Epithelial cell of proximal tubule (primary cell): ENCODE data around the gene AKAP9. TPM values are rescaled to one million over a fixed set of nuclear protein-coding genes. Genes with fewer than 3 reads are reported as not detected.

Experiments
- DNase-seq: peaks from one replicate; pipeline ENCODE4 v3.0.0-alpha.2; 2011; ENCODE audit warnings: low read depth
- H3K4me3 ChIP-seq: 2 replicates; pipeline ENCODE4 v1.5.1; 2011; ENCODE audit warnings: low read depth, mild to moderate bottlenecking, low read length
- CTCF ChIP-seq: conservative IDR thresholded peaks from 2 replicates; pipeline ENCODE4 v1.5.1; 2012; ENCODE audit warnings: low read depth, mild to moderate bottlenecking, low read length
- total RNA-seq: library from RNA; depleted of rRNA; stranded (reverse); fragments of >200 nt; gene quantifications from 2 replicates; pipeline ENCODE4 v1.2.3, GENCODE V29; 2015

AKAP9 gene
- total RNA-seq, 1 donor from 2014 or later, result 19.6 TPM

- no peak for DNase-seq
- no peak for TF ChIP-seq CTCF
- H3K4me3 ChIP-seq, result no peak overlapping the region
Observed at GRCh38 chr7:92034116-92034515, 93.5 kb downstream of the AKAP9 start.

- no peak for DNase-seq
- no peak for TF ChIP-seq CTCF
Observed at GRCh38 chr7:92035576-92035975, 94.9 kb downstream of the AKAP9 start.

GRCh38 chr7:92039900-92040299 lies 99.2 kb downstream of the AKAP9 start:
- no peak for TF ChIP-seq CTCF
- no peak overlapping the region for H3K4me3 ChIP-seq
- no peak for DNase-seq

More at GRCh38 chr7:92035576-92035975, 94.9 kb downstream of the AKAP9 start:
- no peak overlapping the region for H3K4me3 ChIP-seq

GRCh38 chr7:92042056-92042737 lies 101.5 kb downstream of the AKAP9 start:
- TF ChIP-seq CTCF, result no peak
- no peak overlapping the region for H3K4me3 ChIP-seq
- no peak for DNase-seq

GRCh38 chr7:92043098-92043497 lies 102.4 kb downstream of the AKAP9 start:
- no peak overlapping the region for H3K4me3 ChIP-seq
- no peak for TF ChIP-seq CTCF
- DNase-seq, result no peak

- no peak for DNase-seq
- TF ChIP-seq CTCF, result no peak
- H3K4me3 ChIP-seq, result no peak overlapping the region
Observed at GRCh38 chr7:92043637-92044036, 103.0 kb downstream of the AKAP9 start.

GRCh38 chr7:92044148-92044547 lies 103.5 kb downstream of the AKAP9 start:
- no peak for TF ChIP-seq CTCF
- DNase-seq, result no peak
- H3K4me3 ChIP-seq, result no peak overlapping the region
